Activated T-cell treated with anti-CD3 and anti-CD28 coated beads for 1 hour (primary cell): ENCODE measurements around the gene PTPRM.

ENCODE experiments used
- DNase-seq: peaks from one replicate; pipeline ENCODE4 v3.0.0-alpha.2; 2020; ENCODE audit warnings: low read depth

The PTPRM gene

GRCh38 chr18:7566567-7567473 is at the start of gene PTPRM:
TSS of gene PTPRM (plus strand) at chr18:7567316. CDS start at chr18:7567819, 503 bp downstream.
- DNase-seq, result peak; percentile 2

GRCh38 chr18:7517852-7518251 is 49.3 kb upstream of the PTPRM start:
- no peak for DNase-seq

GRCh38 chr18:7520200-7520785 is 46.8 kb upstream of the PTPRM start:
- no peak for DNase-seq

- DNase-seq, result no peak
Observed at GRCh38 chr18:7521226-7521856, 45.8 kb upstream of the PTPRM start.

- no peak for DNase-seq
Observed at GRCh38 chr18:7523772-7524171, 43.3 kb upstream of the PTPRM start.

- DNase-seq, result no peak
Observed at GRCh38 chr18:7524786-7525185, 42.3 kb upstream of the PTPRM start.

- no peak for DNase-seq
Observed at GRCh38 chr18:7532942-7533341, 34.2 kb upstream of the PTPRM start.

- DNase-seq, result no peak
Observed at GRCh38 chr18:7535436-7536205, 31.5 kb upstream of the PTPRM start.

- no peak for DNase-seq
Observed at GRCh38 chr18:7537145-7537544, 30.0 kb upstream of the PTPRM start.

- DNase-seq, result no peak
Observed at GRCh38 chr18:7541835-7542234, 25.3 kb upstream of the PTPRM start.

GRCh38 chr18:7544686-7545085 is 22.4 kb upstream of the PTPRM start:
- DNase-seq, result no peak

GRCh38 chr18:7545734-7546133 is 21.4 kb upstream of the PTPRM start:
- no peak for DNase-seq

GRCh38 chr18:7548221-7548620 is 18.9 kb upstream of the PTPRM start:
- DNase-seq, result no peak

GRCh38 chr18:7548721-7549120 is 18.4 kb upstream of the PTPRM start:
- no peak for DNase-seq

- DNase-seq, result no peak
Observed at GRCh38 chr18:7557973-7558372, 9.1 kb upstream of the PTPRM start.

GRCh38 chr18:7558769-7559168 is 8.3 kb upstream of the PTPRM start:
- DNase-seq, result no peak

- DNase-seq, result no peak
Observed at GRCh38 chr18:7559709-7560319, 7.3 kb upstream of the PTPRM start.

GRCh38 chr18:7561909-7562460 is 5.1 kb upstream of the PTPRM start:
- no peak for DNase-seq

GRCh38 chr18:7562491-7562890 is 4.6 kb upstream of the PTPRM start:
- no peak for DNase-seq

GRCh38 chr18:7565677-7566076 is 1.4 kb upstream of the PTPRM start:
- DNase-seq, result no peak

- DNase-seq, result no peak
Observed at GRCh38 chr18:7566244-7566566, 911 bp upstream of the PTPRM start.
